IMR-90 (cell line): ENCODE results near the gene PEAK1. TPM values are rescaled to one million over a fixed set of nuclear protein-coding genes. Genes with fewer than 3 reads are reported as not detected.

Source experiments
- ATAC-seq: fragments of 200-7000 bp; cut with Tn5 transposase; 2 replicates; pipeline ENCODE4 v1.9.1; 2020; ENCODE audit warnings: low read depth, mild to moderate bottlenecking, moderate library complexity
- BruUV-seq: library from RNA; stranded (reverse); fragments of 400-500 nt; replicated peaks from 2 replicates; lab custom pipeline; 2021; lab: Mats Ljungman, UMichigan
- CTCF ChIA-PET: fragments of 300-600 bp; formaldehyde crosslinking; extraction: SDS; loops from one replicate; lab custom pipeline; 2021; ENCODE audit warnings: antibody characterized with exemption; lab: Yijun Ruan, JAX
- POLR2A ChIA-PET: fragments of 300-600 bp; sonication (Branson Sonifier 250); formaldehyde crosslinking; loops from one replicate; lab custom pipeline; 2022; ENCODE audit warnings: antibody characterized with exemption; ENCODE audit not compliant: unreplicated experiment; lab: Charles Lee
- DNase-seq: peaks from one replicate; pipeline ENCODE4 v3.0.0; 2013
- H2AFZ ChIP-seq: replicated peaks from 2 replicates; pipeline ENCODE3; 2013; ENCODE audit warnings: low read length, mild to moderate bottlenecking; ENCODE audit not compliant: poor library complexity
- H2AK5ac ChIP-seq: 2 replicates; pipeline ENCODE4 v1.6.1; 2013; ENCODE audit warnings: low read depth, low read length, inconsistent platforms
- H2AK9ac ChIP-seq: replicated peaks from 2 replicates; pipeline ENCODE3; 2013; ENCODE audit warnings: mild to moderate bottlenecking, low read depth, low read length, moderate library complexity; ENCODE audit not compliant: poor library complexity
- H2BK120ac ChIP-seq: 2 replicates; pipeline ENCODE4 v1.6.1; 2013; ENCODE audit warnings: low read depth, low read length, inconsistent platforms
- H2BK15ac ChIP-seq: 3 replicates; pipeline ENCODE4 v1.6.1; 2013; ENCODE audit warnings: low read depth, low read length, inconsistent platforms
- H2BK20ac ChIP-seq: 2 replicates; pipeline ENCODE4 v1.6.1; 2013; ENCODE audit warnings: low read depth, mild to moderate bottlenecking, inconsistent platforms, low read length, moderate library complexity
- H2BK5ac ChIP-seq: 2 replicates; pipeline ENCODE4 v1.6.1; 2013; ENCODE audit warnings: mild to moderate bottlenecking, low read depth, low read length, inconsistent platforms; ENCODE audit not compliant: poor library complexity, severe bottlenecking
- H3K14ac ChIP-seq: replicated peaks from 2 replicates; pipeline ENCODE4 v1.6.1; 2013; ENCODE audit warnings: low read depth, low read length, inconsistent platforms
- H3K18ac ChIP-seq: 2 replicates; pipeline ENCODE4 v1.6.1; 2013; ENCODE audit warnings: low read depth, low read length, control low read depth
- H3K23ac ChIP-seq: 2 replicates; pipeline ENCODE4 v1.6.1; 2013; ENCODE audit warnings: low read depth, low read length, inconsistent platforms
- H3K27ac ChIP-seq: 2 replicates; pipeline ENCODE4 v1.5.1; 2013; ENCODE audit warnings: mild to moderate bottlenecking, control low read depth, low read length; ENCODE audit not compliant: insufficient read depth
- H3K27me3 ChIP-seq: 2 replicates; pipeline ENCODE4 v1.6.1; 2013; ENCODE audit warnings: low read length; ENCODE audit not compliant: control insufficient read depth, insufficient read depth
- H3K36me3 ChIP-seq: 2 replicates; pipeline ENCODE4 v1.6.1; 2013; ENCODE audit warnings: low read length, mixed read lengths; ENCODE audit not compliant: control insufficient read depth, insufficient read depth
- H3K4ac ChIP-seq: 2 replicates; pipeline ENCODE4 v1.6.1; 2013; ENCODE audit warnings: low read depth, low read length, inconsistent platforms
- H3K4me1 ChIP-seq: 2 replicates; pipeline ENCODE4 v1.6.1; 2013; ENCODE audit warnings: low read length, mixed read lengths; ENCODE audit not compliant: control insufficient read depth, insufficient read depth
- H3K4me2 ChIP-seq: 2 replicates; pipeline ENCODE4 v1.6.1; 2013; ENCODE audit warnings: low read depth, mild to moderate bottlenecking, control low read depth, low read length, moderate library complexity
- H3K4me3 ChIP-seq: 2 replicates; pipeline ENCODE4 v1.5.1; 2013; ENCODE audit warnings: low read depth, mild to moderate bottlenecking, control low read depth, low read length, moderate library complexity; ENCODE audit not compliant: insufficient read depth
- H3K56ac ChIP-seq: 2 replicates; pipeline ENCODE4 v1.6.1; 2013; ENCODE audit warnings: low read length, inconsistent platforms; ENCODE audit not compliant: insufficient read depth; ENCODE audit errors: extremely low read depth
- H3K79me1 ChIP-seq, 2 experiments: 2 replicates each; pipeline ENCODE4 v1.6.1; 2013; ENCODE audit warnings: low read length in 2 of 2, inconsistent platforms in 1 of 2, low read depth in 1 of 2
- H3K9ac ChIP-seq: 2 replicates; pipeline ENCODE4 v1.6.1; 2013; ENCODE audit warnings: low read depth, low read length, control low read depth
- H3K9me1 ChIP-seq: 2 replicates; pipeline ENCODE4 v1.6.1; 2013; ENCODE audit warnings: low read length, inconsistent platforms; ENCODE audit not compliant: insufficient read depth
- H3K9me3 ChIP-seq: 2 replicates; pipeline ENCODE4 v1.6.1; 2013; ENCODE audit warnings: low read length; ENCODE audit not compliant: control insufficient read depth, insufficient read depth
- H4K20me1 ChIP-seq: 2 replicates; pipeline ENCODE4 v1.6.1; 2013; ENCODE audit warnings: low read length, inconsistent platforms; ENCODE audit not compliant: insufficient read depth
- H4K5ac ChIP-seq: 2 replicates; pipeline ENCODE4 v1.6.1; 2013; ENCODE audit warnings: mild to moderate bottlenecking, low read depth, low read length, control low read depth
- H4K8ac ChIP-seq, 2 experiments: 2 replicates each; pipeline ENCODE4 v1.6.1; 2013; ENCODE audit warnings: low read depth in 2 of 2, low read length in 2 of 2, control low read depth in 1 of 2, inconsistent platforms in 1 of 2
- H4K91ac ChIP-seq: 2 replicates; pipeline ENCODE4 v1.6.1; 2013; ENCODE audit warnings: low read depth, low read length, inconsistent platforms; ENCODE audit not compliant: insufficient read depth
- BHLHE40 ChIP-seq: fragments of 150-350 bp; IDR thresholded peaks from 2 replicates; pipeline ENCODE4 v1.6.1; 2016; ENCODE audit warnings: mild to moderate bottlenecking, low read depth, low read length
- CEBPB ChIP-seq: IDR thresholded peaks from 2 replicates; pipeline ENCODE4 v1.6.1; 2012; ENCODE audit warnings: low read depth, low read length, improper control_type of control experiment
- CHD1 ChIP-seq: IDR thresholded peaks from 2 replicates; pipeline ENCODE4 v1.6.1; 2012; ENCODE audit warnings: low read depth, low read length, improper control_type of control experiment
- CTCF ChIP-seq: conservative IDR thresholded peaks from 2 replicates; pipeline ENCODE4 v1.5.1; 2012; ENCODE audit warnings: mild to moderate bottlenecking, low read depth, low read length, improper control_type of control experiment
- ELK1 ChIP-seq: fragments of 150-350 bp; IDR thresholded peaks from 2 replicates; pipeline ENCODE4 v1.6.1; 2016; ENCODE audit warnings: low read depth, mild to moderate bottlenecking, low read length, moderate library complexity, borderline replicate concordance
- FOS ChIP-seq: fragments of 150-350 bp; IDR thresholded peaks from 2 replicates; pipeline ENCODE4 v1.6.1; 2016; ENCODE audit warnings: low read depth, low read length
- MAFK ChIP-seq: IDR thresholded peaks from 2 replicates; pipeline ENCODE4 v1.6.1; 2012; ENCODE audit warnings: low read depth, low read length, improper control_type of control experiment
- MAZ ChIP-seq: IDR thresholded peaks from 2 replicates; pipeline ENCODE4 v1.6.1; 2012; ENCODE audit warnings: low read depth, mild to moderate bottlenecking, low read length, improper control_type of control experiment, moderate library complexity, borderline replicate concordance
- MXI1 ChIP-seq: IDR thresholded peaks from 2 replicates; pipeline ENCODE4 v1.6.1; 2012; ENCODE audit warnings: low read depth, mild to moderate bottlenecking, low read length, moderate library complexity, borderline replicate concordance
- NFE2L2 ChIP-seq: fragments of 150-350 bp; IDR thresholded peaks from 2 replicates; pipeline ENCODE4 v1.6.1; 2016; ENCODE audit warnings: low read depth, mild to moderate bottlenecking, low read length
- POLR2A ChIP-seq: IDR thresholded peaks from 2 replicates; pipeline ENCODE4 v1.6.1; 2012; ENCODE audit warnings: mild to moderate bottlenecking, low read depth, low read length
- RAD21 ChIP-seq: IDR thresholded peaks from 2 replicates; pipeline ENCODE4 v1.6.1; 2012; ENCODE audit warnings: low read length, improper control_type of control experiment
- RCOR1 ChIP-seq: IDR thresholded peaks from 2 replicates; pipeline ENCODE4 v1.6.1; 2012; ENCODE audit warnings: mild to moderate bottlenecking, low read length, improper control_type of control experiment; ENCODE audit not compliant: insufficient replicate concordance
- RFX5 ChIP-seq: IDR thresholded peaks from 2 replicates; pipeline ENCODE4 v1.8.0; 2012; ENCODE audit warnings: low read depth, mild to moderate bottlenecking, low read length, moderate library complexity
- SMC3 ChIP-seq: fragments of 150-350 bp; IDR thresholded peaks from 2 replicates; pipeline ENCODE4 v1.6.1; 2016; ENCODE audit warnings: low read depth, mild to moderate bottlenecking, antibody characterized with exemption, low read length, moderate library complexity
- dilution Hi-C: fragments of 300-500 bp; cut with HindIII; formaldehyde crosslinking; loops from one replicate; pipeline ENCODE4 v1.14.3; 2018; ENCODE audit warnings: low sequenced_read_pairs; ENCODE audit not compliant: unreplicated experiment
- in situ Hi-C: fragments of 300-500 bp; cut with MboI; formaldehyde crosslinking; loops from 3 replicates; pipeline ENCODE4 v1.14.3; 2019; ENCODE audit warnings: low sequenced_read_pairs, inconsistent platforms, mixed read lengths
- intact Hi-C: fragments of 100-400 bp; cut with micrococcal nuclease; formaldehyde crosslinking; loops from 2 replicates; pipeline ENCODE4 v1.10.0; 2022
- polyA plus RNA-seq, 3 experiments: library from polyadenylated mRNA; depleted of rRNA; stranded (reverse); fragments of >200 nt; gene quantifications; 2 replicates each; pipeline ENCODE4 v1.2.3, GENCODE V29; 2012; ENCODE audit warnings: low replicate concordance in 1 of 3
- total RNA-seq: library from RNA; depleted of rRNA; stranded (reverse); fragments of >200 nt; gene quantifications from 2 replicates; pipeline ENCODE4 v1.2.3, GENCODE V29; 2012
- TF ChIP-seq, protein P1 (sequence below): fragments of 150-350 bp; IDR thresholded peaks from 2 replicates; pipeline ENCODE4 v1.6.1; 2017; ENCODE audit warnings: mild to moderate bottlenecking, antibody characterized with exemption, low read length, low read depth

Gene PEAK1
- total and polyA plus RNA-seq, 2 of the 4 experiments (the other 2 are of a cell fraction): 21.5 to 43.9 TPM

DNA sequence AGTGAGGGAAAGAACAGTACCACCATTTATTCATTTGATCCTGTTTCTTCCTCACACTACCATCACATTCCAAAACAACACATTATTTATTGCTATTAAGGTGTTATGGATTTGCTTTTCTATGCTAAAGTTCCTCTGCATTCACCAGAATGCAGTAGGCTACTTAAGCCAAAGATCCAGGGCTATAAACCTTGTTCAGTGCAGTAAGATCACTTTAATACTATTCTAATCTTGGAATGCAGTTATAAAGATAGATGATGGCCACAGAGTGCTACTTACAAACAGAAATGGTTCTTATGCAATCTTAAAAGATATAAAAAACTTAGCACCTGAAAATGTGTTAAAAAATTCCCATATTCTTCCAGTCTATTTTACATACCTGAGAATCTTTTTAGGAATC, 241.5 kb downstream of the PEAK1 start:
- Histone ChIP-seq H2AK5ac (no peak overlapping the region), H3K4me3 (no peak overlapping the region), H3K27me3 (no peaks in the 10 kb centered on the region), H3K9me3 (no peaks in the 10 kb centered on the region), H4K8ac (no peak overlapping the region), H3K4ac (no peak overlapping the region), H3K9me1 (peaks cover 15% of the 10 kb centered on the region), H3K18ac (no peak overlapping the region), H4K5ac (no peak overlapping the region), H3K9ac (no peak overlapping the region), H3K36me3 (peaks cover 13% of the 10 kb centered on the region), H4K91ac (no peak overlapping the region), H2BK5ac (no peak overlapping the region), H3K4me1 (peaks cover 6% of the 10 kb centered on the region), H2AFZ (no peak overlapping the region), H2BK20ac (no peak overlapping the region), H2BK120ac (no peak overlapping the region), H3K23ac (no peak overlapping the region), H3K56ac (no peak overlapping the region), H3K79me1 (peaks cover 3 to 52% of the 10 kb centered on the region in 2 experiments), H3K4me2 (no peak overlapping the region), H4K20me1 (no peaks in the 10 kb centered on the region; the same call in 1 of the 2 replicates), H3K14ac (no peak overlapping the region), H2BK15ac (no peak overlapping the region), H2AK9ac (no peak overlapping the region), H3K27ac (no peak overlapping the region)
- intact Hi-C loops (no loop called here), dilution Hi-C loops (no loop called here), in situ Hi-C loops (no loop called here)
- TF ChIP-seq, protein P1, sequence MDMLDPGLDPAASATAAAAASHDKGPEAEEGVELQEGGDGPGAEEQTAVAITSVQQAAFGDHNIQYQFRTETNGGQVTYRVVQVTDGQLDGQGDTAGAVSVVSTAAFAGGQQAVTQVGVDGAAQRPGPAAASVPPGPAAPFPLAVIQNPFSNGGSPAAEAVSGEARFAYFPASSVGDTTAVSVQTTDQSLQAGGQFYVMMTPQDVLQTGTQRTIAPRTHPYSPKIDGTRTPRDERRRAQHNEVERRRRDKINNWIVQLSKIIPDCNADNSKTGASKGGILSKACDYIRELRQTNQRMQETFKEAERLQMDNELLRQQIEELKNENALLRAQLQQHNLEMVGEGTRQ: no peak
- TF ChIP-seq CEBPB: no peak
- TF ChIP-seq SMC3: no peak
- TF ChIP-seq FOS: no peak
- TF ChIP-seq RFX5: no peak
- no peak for TF ChIP-seq MXI1
- TF ChIP-seq NFE2L2: no peak
- TF ChIP-seq POLR2A: no peak
- no peak for TF ChIP-seq MAZ
- TF ChIP-seq RAD21: no peak
- TF ChIP-seq MAFK: no peak
- TF ChIP-seq CHD1: no peak
- TF ChIP-seq CTCF: no peak
- TF ChIP-seq RCOR1: no peak
- no peak for TF ChIP-seq ELK1
- no peak for TF ChIP-seq BHLHE40
- DNase-seq (no peak), ATAC-seq (no peak)
- CTCF ChIA-PET: interaction anchor here (0.7 to 1.2 kb wide), 2 partner anchors 34 to 427 kb away, joined by 3 read pairs; no protein-coding TSS in a partner anchor
- BruUV-seq: no TSS peak
- POLR2A ChIA-PET: no interaction called here
